ENCODE data around the gene HLCS.

HLCS gene

GRCh38 chr21:36747815-36748383 is 218.6 kb downstream of the HLCS start:
- H3K9me3 Mint-ChIP-seq, result no peaks in the 10 kb centered on the region
- H3K27ac Mint-ChIP-seq, result peak overlapping the region in 1 of 3 experiments; percentile 49
- peak overlapping the region; percentile 72 to 85 (median 81) for H3K4me3 Mint-ChIP-seq
- H3K4me1 Mint-ChIP-seq, result peaks cover 36% of the 10 kb centered on the region
- TF ChIP-seq CTCF (IDR thresholded peaks at IDR 0.05; ENCODE audit: unreplicated experiment in 3 of 3), result no peak
- no peaks in the 10 kb centered on the region for H3K36me3 Mint-ChIP-seq (ENCODE audit: low read depth)
- peaks cover 67% of the 10 kb centered on the region for H3K27me3 Mint-ChIP-seq (ENCODE audit: low read depth)

- no peak for TF ChIP-seq CTCF (IDR thresholded peaks at IDR 0.05; ENCODE audit: unreplicated experiment in 3 of 3)
- no peaks in the 10 kb centered on the region for H3K36me3 Mint-ChIP-seq (ENCODE audit: low read depth)
- H3K9me3 Mint-ChIP-seq, result no peaks in the 10 kb centered on the region
- H3K4me3 Mint-ChIP-seq, result peak overlapping the region; percentile 81 to 84 (median 83)
- peak overlapping the region in 2 of 3 experiments; percentile 66 to 70 for H3K27ac Mint-ChIP-seq
- H3K27me3 Mint-ChIP-seq (ENCODE audit: low read depth), result peaks cover 69% of the 10 kb centered on the region
- H3K4me1 Mint-ChIP-seq, result peaks cover 36% of the 10 kb centered on the region
Measured at GRCh38 chr21:36747041-36747814, 219.2 kb downstream of the HLCS start.

GRCh38 chr21:36745459-36745858 is 221.0 kb downstream of the HLCS start:
- Mint-ChIP-seq H3K36me3 (ENCODE audit: low read depth) (no peaks in the 10 kb centered on the region), H3K4me3 (peak overlapping the region in 2 of 3 experiments; percentile 19 to 56), H3K9me3 (no peaks in the 10 kb centered on the region), H3K4me1 (peaks cover 32% of the 10 kb centered on the region), H3K27me3 (ENCODE audit: low read depth) (peaks cover 66% of the 10 kb centered on the region), H3K27ac (no peak overlapping the region)
- no peak for TF ChIP-seq CTCF (IDR thresholded peaks at IDR 0.05; ENCODE audit: unreplicated experiment in 3 of 3)

- Mint-ChIP-seq H3K4me3 (peak overlapping the region; percentile 19 to 41 (median 21)), H3K9me3 (no peaks in the 10 kb centered on the region), H3K36me3 (ENCODE audit: low read depth) (no peaks in the 10 kb centered on the region), H3K27me3 (ENCODE audit: low read depth) (peaks cover 58% of the 10 kb centered on the region), H3K27ac (peak overlapping the region in 2 of 3 experiments; percentile 38 to 41), H3K4me1 (peaks cover 25% of the 10 kb centered on the region)
- no peak for TF ChIP-seq CTCF (IDR thresholded peaks at IDR 0.05; ENCODE audit: unreplicated experiment in 3 of 3)
Measured at GRCh38 chr21:36744560-36745231, 221.8 kb downstream of the HLCS start.

- H3K27me3 Mint-ChIP-seq (ENCODE audit: low read depth), result peaks cover 54% of the 10 kb centered on the region
- peak overlapping the region in 1 of 3 experiments; percentile 29 for H3K4me3 Mint-ChIP-seq
- no peaks in the 10 kb centered on the region for H3K36me3 Mint-ChIP-seq (ENCODE audit: low read depth)
- H3K4me1 Mint-ChIP-seq, result peaks cover 24% of the 10 kb centered on the region
- peak overlapping the region in 1 of 3 experiments; percentile 38 for H3K27ac Mint-ChIP-seq
- H3K9me3 Mint-ChIP-seq, result no peaks in the 10 kb centered on the region
- TF ChIP-seq CTCF (IDR thresholded peaks at IDR 0.05; ENCODE audit: unreplicated experiment in 3 of 3), result no peak
Measured at GRCh38 chr21:36744190-36744559, 222.3 kb downstream of the HLCS start.
